Heart right ventricle (tissue), 16 donors: ENCODE data around the gene PCSK5. TPM values are rescaled to one million over a fixed set of nuclear protein-coding genes. Genes with fewer than 3 reads are reported as not detected.
A peak's percentile ranks its signal among the peaks of the same experiment; 100 is the strongest.

Experiments used
- ATAC-seq, 8 donors: fragments of 200-7000 bp; cut with Tn5 transposase; one replicate each; pipeline ENCODE4 v1.9.1; 2020; ENCODE audit warnings: mild to moderate bottlenecking in 8 of 8, moderate library complexity in 8 of 8, moderate number of reproducible peaks in 1 of 8
- DNase-seq, 2 donors: peaks; one replicate each; pipeline ENCODE4 v3.0.0-alpha.2; 2020
- H3K27ac ChIP-seq, 10 donors: fragments of 200-600 bp; sonication (generic) in 2 of 10; one replicate each; pipeline versions ENCODE4 v1.5.0 to v1.8.0; 2020 to 2022; ENCODE audit warnings: mild to moderate bottlenecking in 3 of 10
- H3K27me3 ChIP-seq, 7 donors: fragments of 200-600 bp; one replicate each; pipeline ENCODE4 v1.8.0; 2021 to 2022; ENCODE audit warnings: mild to moderate bottlenecking in 2 of 7
- H3K36me3 ChIP-seq, 9 donors: fragments of 200-600 bp; sonication (generic) in 1 of 9; one replicate each; pipeline versions ENCODE4 v1.5.0 to v1.8.0; 2020 to 2022; ENCODE audit warnings: mild to moderate bottlenecking in 2 of 9
- H3K4me1 ChIP-seq, 9 donors: fragments of 200-600 bp; sonication (generic) in 1 of 9; one replicate each; pipeline versions ENCODE4 v1.5.0 to v1.8.0; 2020 to 2022; ENCODE audit warnings: mild to moderate bottlenecking in 4 of 9
- H3K4me3 ChIP-seq, 10 donors: fragments of 200-600 bp; sonication (generic) in 2 of 10; one replicate each; pipeline versions ENCODE4 v1.5.0 to v1.8.0; 2020 to 2022; ENCODE audit warnings: mild to moderate bottlenecking in 7 of 10, moderate library complexity in 2 of 10
- H3K9me3 ChIP-seq, 11 donors: fragments of 200-600 bp in 10 of 11; sonication (generic) in 2 of 11; one replicate each; pipeline versions ENCODE4 v1.5.0 to v1.8.0; 2013 to 2022; ENCODE audit warnings: mild to moderate bottlenecking in 2 of 11, control low read depth in 1 of 11, moderate library complexity in 1 of 11
- WGBS, 2 donors: extraction: QIAGEN DNeasy Blood & Tissue Kit; methylation state at CpG; one replicate each; pipeline ENCODE4 v1.1.7; 2013; ENCODE audit warnings: inconsistent platforms in 1 of 2; 5-methylcytosine and 5-hydroxymethylcytosine counted together
- intact Hi-C, 10 donors: fragments of 100-400 bp; cut with DNase I; formaldehyde crosslinking; loops; one replicate each; pipeline versions ENCODE4 v1.11.1 to v1.14.2; 2022
- polyA plus RNA-seq, 2 donors: library from polyadenylated mRNA; stranded (reverse); fragments of 200-250 nt; gene quantifications; one replicate each; pipeline ENCODE4 v1.2.3, GENCODE V29; 2013
- total RNA-seq, 10 donors: library from RNA; stranded (reverse); fragmentation: NEBNext Ultra II Directional in 3 of 10; extraction: Animal tissue kit (Norgen Biotek cat#: 25700) in 3 of 10; gene quantifications; one replicate each; pipeline versions ENCODE4 v1.2.1 to v1.2.4, GENCODE V29; 2021 to 2023
- TF ChIP-seq, protein P1 (sequence below), 9 donors: fragments of 200-600 bp; sonication (generic) in 2 of 9; IDR thresholded peaks; one replicate each; pipeline versions ENCODE4 v1.5.0 to v1.8.0; 2021 to 2022; ENCODE audit warnings: antibody characterized with exemption in 9 of 9, mild to moderate bottlenecking in 5 of 9, moderate library complexity in 1 of 9
- donor health status: Arrhythmogenic right ventricular cardiomyopathy.
- donor health status: ischemic (EF 13 %, LVEDD 7.1; RV severe dilation, severe dysfunction).
- donor health status: healthy with polysubstance abuse.
- donor health status: DM: no; HTN: yes; CAD: no.
- donor health status: DM: no; HTN: no; CAD: no.
- donor health status: ischemic (EF 25% LVEDD 6.9; RV normal size, moderate dysfunction).
- donor health status: ischemic (EF 25% LVEDD 5.7; RV mildly dilated, moderate dysfunction).
- donor health status: healthy.
- donor health status: DM: yes; HTN: yes; CAD: no.
- donor health status: Ischemic cardiomyopathy.
- donor health status: ischemic (EF 35%, LVEDD 5.7; RV mildly dilated, moderate dysfunction).
- donor health status: nonischemic (EF 11% LVEDD 7.7; RV severe dilation, severe dysfunction).
- donor health status: DM: yes; HTN: yes; CAD: no.
- donor health status: PGD.
- donor health status: ischemic (EF 29% LVEDD 5.4; RV normal size, mild dysfunction).
- donor health status: nonischemic (EF 23%, LVEDD 6.1; RV moderate dilation, normal function).

PCSK5 gene
- total and polyA plus RNA-seq, 12 donors: 1.8 to 8.3 (median 5.7) TPM

DNA sequence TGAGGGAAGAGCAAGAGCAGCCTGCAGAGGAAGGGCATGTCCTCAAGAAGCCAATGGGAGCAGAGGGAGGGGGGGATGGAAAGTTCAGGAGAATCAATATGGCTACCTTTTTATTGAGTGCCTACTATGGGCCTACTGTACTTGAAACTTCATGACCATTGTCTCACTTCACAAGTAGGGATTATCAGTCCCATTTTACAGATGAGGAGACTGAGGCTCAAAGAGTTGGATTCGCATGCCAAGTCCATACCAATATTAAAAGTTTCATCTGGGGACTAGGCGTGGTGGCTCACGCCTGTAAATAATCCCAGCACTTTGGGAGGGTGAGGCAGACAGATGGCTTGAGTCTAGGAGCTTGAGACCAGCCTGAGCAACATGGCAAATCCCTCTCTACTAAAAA, 463.7 kb downstream of the PCSK5 start:
- Histone ChIP-seq H3K9me3 (no peaks in the 10 kb centered on the region), H3K4me3 (no peak overlapping the region), H3K4me1 (peaks cover 0 to 10% (median 0%) of the 10 kb centered on the region in 9 donors), H3K27me3 (no peaks in the 10 kb centered on the region), H3K27ac (no peak overlapping the region), H3K36me3 (no peaks in the 10 kb centered on the region)
- 84 to 98% methylated on average over 3 of the region's 3 CpGs for WGBS, 2 donors
- ATAC-seq (no peak), DNase-seq (no peak)
- intact Hi-C loops: no loop called here
- TF ChIP-seq, protein P1, sequence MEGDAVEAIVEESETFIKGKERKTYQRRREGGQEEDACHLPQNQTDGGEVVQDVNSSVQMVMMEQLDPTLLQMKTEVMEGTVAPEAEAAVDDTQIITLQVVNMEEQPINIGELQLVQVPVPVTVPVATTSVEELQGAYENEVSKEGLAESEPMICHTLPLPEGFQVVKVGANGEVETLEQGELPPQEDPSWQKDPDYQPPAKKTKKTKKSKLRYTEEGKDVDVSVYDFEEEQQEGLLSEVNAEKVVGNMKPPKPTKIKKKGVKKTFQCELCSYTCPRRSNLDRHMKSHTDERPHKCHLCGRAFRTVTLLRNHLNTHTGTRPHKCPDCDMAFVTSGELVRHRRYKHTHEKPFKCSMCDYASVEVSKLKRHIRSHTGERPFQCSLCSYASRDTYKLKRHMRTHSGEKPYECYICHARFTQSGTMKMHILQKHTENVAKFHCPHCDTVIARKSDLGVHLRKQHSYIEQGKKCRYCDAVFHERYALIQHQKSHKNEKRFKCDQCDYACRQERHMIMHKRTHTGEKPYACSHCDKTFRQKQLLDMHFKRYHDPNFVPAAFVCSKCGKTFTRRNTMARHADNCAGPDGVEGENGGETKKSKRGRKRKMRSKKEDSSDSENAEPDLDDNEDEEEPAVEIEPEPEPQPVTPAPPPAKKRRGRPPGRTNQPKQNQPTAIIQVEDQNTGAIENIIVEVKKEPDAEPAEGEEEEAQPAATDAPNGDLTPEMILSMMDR (IDR thresholded peaks at IDR 0.05): no peak

- intact Hi-C loops: no loop called here
- WGBS, 2 donors: 81% methylated on average over 6 of the region's 6 CpGs
- TF ChIP-seq, protein P1 (IDR thresholded peaks at IDR 0.05): no peak
- DNase-seq (no peak), ATAC-seq (no peak)
- Histone ChIP-seq H3K36me3 (no peaks in the 10 kb centered on the region), H3K9me3 (no peaks in the 10 kb centered on the region), H3K27me3 (no peaks in the 10 kb centered on the region), H3K4me3 (no peak overlapping the region), H3K27ac (no peak overlapping the region), H3K4me1 (peaks cover 0 to 10% (median 0%) of the 10 kb centered on the region in 9 donors)
Measured at GRCh38 chr9:76355886-76356285, 465.4 kb downstream of the PCSK5 start.

GRCh38 chr9:76357555-76357954, 467.1 kb downstream of the PCSK5 start:
- no peak for ATAC-seq
- intact Hi-C loops: no loop called here
- WGBS, 2 donors: 53 to 76% methylated on average over 1 of the region's 1 CpG

DNA sequence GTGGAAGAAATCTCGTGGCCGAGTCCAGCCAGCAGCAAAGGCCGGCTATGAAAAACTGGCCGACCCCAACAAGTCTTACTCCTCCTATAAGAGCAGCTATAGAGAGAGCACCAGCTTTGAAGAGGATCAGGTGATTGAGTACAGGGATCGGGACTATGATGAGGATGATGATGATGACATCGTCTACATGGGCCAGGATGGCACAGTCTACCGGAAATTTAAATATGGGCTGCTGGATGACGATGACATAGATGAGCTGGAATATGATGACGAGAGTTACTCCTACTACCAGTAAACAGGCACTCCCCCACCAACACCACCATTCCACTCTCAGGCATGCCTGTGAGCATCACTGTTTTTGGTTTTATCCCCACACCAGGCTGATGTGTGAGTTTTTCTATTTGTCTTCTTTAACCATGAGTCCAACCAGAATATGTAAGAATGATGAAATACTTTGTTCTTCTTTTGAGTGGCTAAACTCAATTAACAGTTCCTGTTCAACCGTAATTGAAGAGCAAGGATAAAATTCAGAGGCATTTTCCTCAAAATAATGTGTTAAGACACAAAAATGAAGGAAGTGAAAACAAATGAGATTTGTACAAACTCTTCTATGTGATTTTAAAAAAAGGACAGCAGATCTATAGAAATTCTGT, 468.3 kb downstream of the PCSK5 start:
- H3K9me3 ChIP-seq: no peaks in the 10 kb centered on the region
- no peak for DNase-seq
- peak overlapping the region in 1 of 10 donors; percentile 47 for H3K27ac ChIP-seq
- intact Hi-C loops: no loop called here
- H3K27me3 ChIP-seq: no peaks in the 10 kb centered on the region
- TF ChIP-seq, protein P1 (IDR thresholded peaks at IDR 0.05): no peak
- no peak overlapping the region for H3K4me3 ChIP-seq
- WGBS, 2 donors: 93% methylated on average over 10 of the region's 10 CpGs
- H3K4me1 ChIP-seq: peaks cover 0 to 10% (median 0%) of the 10 kb centered on the region in 9 donors
- no peaks in the 10 kb centered on the region for H3K36me3 ChIP-seq
- ATAC-seq: no peak

More at GRCh38 chr9:76357555-76357954, 467.1 kb downstream of the PCSK5 start:
- Histone ChIP-seq H3K9me3 (no peaks in the 10 kb centered on the region), H3K27me3 (no peaks in the 10 kb centered on the region), H3K27ac (no peak overlapping the region), H3K4me3 (no peak overlapping the region), H3K36me3 (no peaks in the 10 kb centered on the region), H3K4me1 (peaks cover 0 to 10% (median 0%) of the 10 kb centered on the region in 9 donors)
- no peak for DNase-seq
- TF ChIP-seq, protein P1 (IDR thresholded peaks at IDR 0.05): no peak
